ENCODE results near the gene ISCU. TPM values are rescaled to one million over a fixed set of nuclear protein-coding genes. Genes with fewer than 3 reads are reported as not detected.

Gene ISCU
- total RNA-seq, 4 donors from 2014 or later = 113 to 155 (median 130) TPM

DNA sequence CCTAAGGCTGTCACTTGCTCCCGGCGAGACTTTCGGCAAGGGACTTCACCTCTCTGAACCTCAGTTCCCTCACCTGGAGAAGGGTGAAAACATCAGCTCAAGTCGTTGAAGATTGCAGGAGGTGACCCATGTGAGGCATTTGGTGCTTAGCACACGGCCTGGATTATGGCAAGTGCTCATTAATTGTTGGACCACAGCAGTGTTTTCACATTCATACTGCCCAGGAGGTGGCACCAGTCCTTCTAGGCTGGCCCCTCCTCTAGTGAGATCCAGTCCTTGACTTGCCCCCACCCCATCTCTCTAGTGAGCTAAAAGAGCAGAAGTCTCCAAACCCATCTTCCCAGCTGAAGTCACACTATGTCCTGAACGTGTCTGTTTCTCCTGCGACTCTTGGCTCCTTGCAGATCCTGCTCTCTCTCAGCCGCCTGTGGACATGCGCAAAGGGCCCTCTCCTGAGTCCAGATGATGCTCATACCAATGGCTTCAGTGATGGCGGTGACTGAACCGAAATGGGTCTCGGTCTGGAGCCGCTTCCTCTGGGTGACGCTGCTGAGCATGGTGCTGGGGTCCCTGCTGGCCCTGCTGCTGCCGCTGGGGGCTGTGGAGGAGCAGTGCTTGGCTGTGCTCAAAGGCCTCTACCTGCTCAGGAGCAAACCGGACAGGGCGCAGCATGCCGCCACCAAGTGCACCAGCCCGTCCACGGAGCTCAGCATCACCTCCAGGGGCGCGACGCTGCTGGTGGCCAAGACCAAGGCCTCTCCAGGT, 45.7 kb upstream of the ISCU start:
- H3K9me3 ChIP-seq = no peaks in the 10 kb centered on the region
- TF ChIP-seq, protein P1, sequence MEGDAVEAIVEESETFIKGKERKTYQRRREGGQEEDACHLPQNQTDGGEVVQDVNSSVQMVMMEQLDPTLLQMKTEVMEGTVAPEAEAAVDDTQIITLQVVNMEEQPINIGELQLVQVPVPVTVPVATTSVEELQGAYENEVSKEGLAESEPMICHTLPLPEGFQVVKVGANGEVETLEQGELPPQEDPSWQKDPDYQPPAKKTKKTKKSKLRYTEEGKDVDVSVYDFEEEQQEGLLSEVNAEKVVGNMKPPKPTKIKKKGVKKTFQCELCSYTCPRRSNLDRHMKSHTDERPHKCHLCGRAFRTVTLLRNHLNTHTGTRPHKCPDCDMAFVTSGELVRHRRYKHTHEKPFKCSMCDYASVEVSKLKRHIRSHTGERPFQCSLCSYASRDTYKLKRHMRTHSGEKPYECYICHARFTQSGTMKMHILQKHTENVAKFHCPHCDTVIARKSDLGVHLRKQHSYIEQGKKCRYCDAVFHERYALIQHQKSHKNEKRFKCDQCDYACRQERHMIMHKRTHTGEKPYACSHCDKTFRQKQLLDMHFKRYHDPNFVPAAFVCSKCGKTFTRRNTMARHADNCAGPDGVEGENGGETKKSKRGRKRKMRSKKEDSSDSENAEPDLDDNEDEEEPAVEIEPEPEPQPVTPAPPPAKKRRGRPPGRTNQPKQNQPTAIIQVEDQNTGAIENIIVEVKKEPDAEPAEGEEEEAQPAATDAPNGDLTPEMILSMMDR (IDR thresholded peaks at IDR 0.05) = no peak
- no peak for TF ChIP-seq POLR2AphosphoS5 (IDR thresholded peaks at IDR 0.05)
- TF ChIP-seq EP300 (IDR thresholded peaks at IDR 0.05; ENCODE audit: low read depth) = no peak
- TF ChIP-seq POLR2A (IDR thresholded peaks at IDR 0.05) = no peak
- no peak for DNase-seq
- peaks cover 0 to 16% (median 0%) of the 10 kb centered on the region in 4 donors for H3K36me3 ChIP-seq
- H3K4me3 ChIP-seq = no peak overlapping the region
- no peaks in the 10 kb centered on the region for H3K27me3 ChIP-seq
- H3K4me1 ChIP-seq = peaks cover 5 to 19% (median 8%) of the 10 kb centered on the region in 4 donors
- in situ Hi-C loops (cut with MboI; ENCODE audit: low pct_ligation_motif_present in 1 of 4, low pct_unique_long_range_greater_than_20kb in 1 of 4, low sequenced_read_pairs in 3 of 4) = no loop called here
- intact Hi-C loops (cut with DNase I; ENCODE audit: low total_unique reads) = no loop called here
- no peak overlapping the region for H3K27ac ChIP-seq
- WGBS, 2 donors (ENCODE audit: low coverage in 1 of 2) = 89% methylated on average over 23 of the region's 23 CpGs; no CpG with 5 or more reads in 1 of the 2 donors

GRCh38 chr12:108517288-108518100, 44.9 kb upstream of the ISCU start:
- DNase-seq = no peak
- Histone ChIP-seq H3K4me3 (no peak overlapping the region), H3K27me3 (no peaks in the 10 kb centered on the region), H3K4me1 (peaks cover 5 to 16% (median 8%) of the 10 kb centered on the region in 4 donors), H3K27ac (no peak overlapping the region), H3K36me3 (peaks cover 0 to 24% (median under 1%) of the 10 kb centered on the region in 4 donors), H3K9me3 (no peaks in the 10 kb centered on the region)
- TF ChIP-seq, protein P1 (IDR thresholded peaks at IDR 0.05) = no peak
- no peak for TF ChIP-seq POLR2AphosphoS5 (IDR thresholded peaks at IDR 0.05)
- TF ChIP-seq EP300 (IDR thresholded peaks at IDR 0.05; ENCODE audit: low read depth) = no peak
- no peak for TF ChIP-seq POLR2A (IDR thresholded peaks at IDR 0.05)
- 82 to 89% methylated on average over 6 to 12 of the region's 12 CpGs for WGBS, 2 donors (ENCODE audit: low coverage in 1 of 2)
- intact Hi-C loops (cut with DNase I; ENCODE audit: low total_unique reads) = no loop called here
- in situ Hi-C loops (cut with MboI; ENCODE audit: low pct_ligation_motif_present in 1 of 4, low pct_unique_long_range_greater_than_20kb in 1 of 4, low sequenced_read_pairs in 3 of 4) = no loop called here

DNA sequence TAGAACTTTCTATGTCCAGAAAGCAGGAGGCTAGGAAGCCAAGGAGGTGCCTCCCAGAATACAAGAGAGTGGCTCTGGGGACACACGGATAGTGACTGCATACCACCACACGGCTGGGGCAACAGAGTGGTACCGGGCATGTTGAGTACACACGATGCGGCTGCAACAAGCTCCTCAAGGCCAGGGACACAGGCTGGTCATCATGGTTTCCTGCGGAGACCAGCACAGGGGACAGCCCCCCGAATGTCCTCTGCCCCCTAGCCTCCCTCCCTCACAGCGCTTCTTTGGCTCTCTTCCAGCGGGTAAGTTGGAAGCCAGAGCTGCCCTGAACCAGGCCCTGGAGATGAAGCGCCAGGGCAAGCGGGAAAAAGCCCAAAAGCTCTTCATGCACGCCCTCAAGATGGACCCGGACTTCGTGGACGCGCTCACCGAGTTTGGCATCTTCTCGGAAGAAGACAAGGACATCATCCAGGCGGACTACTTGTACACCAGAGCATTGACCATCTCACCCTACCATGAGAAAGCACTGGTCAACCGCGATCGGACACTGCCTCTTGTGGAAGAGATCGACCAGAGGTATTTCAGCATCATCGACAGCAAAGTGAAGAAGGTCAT, 44.2 kb upstream of the ISCU start:
- in situ Hi-C loops (cut with MboI; ENCODE audit: low pct_ligation_motif_present in 1 of 4, low pct_unique_long_range_greater_than_20kb in 1 of 4, low sequenced_read_pairs in 3 of 4) = no loop called here
- H3K9me3 ChIP-seq = no peaks in the 10 kb centered on the region
- no peak overlapping the region for H3K27ac ChIP-seq
- intact Hi-C loops (cut with DNase I; ENCODE audit: low total_unique reads) = no loop called here
- H3K27me3 ChIP-seq = no peaks in the 10 kb centered on the region
- peaks cover 5 to 16% (median 8%) of the 10 kb centered on the region in 4 donors for H3K4me1 ChIP-seq
- no peak for DNase-seq
- H3K36me3 ChIP-seq = peaks cover 0 to 31% (median 4%) of the 10 kb centered on the region in 4 donors
- no peak for TF ChIP-seq POLR2A (IDR thresholded peaks at IDR 0.05)
- TF ChIP-seq, protein P1 (IDR thresholded peaks at IDR 0.05) = no peak
- no peak overlapping the region for H3K4me3 ChIP-seq
- WGBS, 2 donors (ENCODE audit: low coverage in 1 of 2) = 96 to 97% methylated on average over 5 to 24 of the region's 24 CpGs
